ENCODE data around the gene ELMO1. TPM values are rescaled to one million over a fixed set of nuclear protein-coding genes. Genes with fewer than 3 reads are reported as not detected.
A peak's percentile ranks its signal among the peaks of the same experiment; 100 is the strongest.

The ELMO1 gene
- total and polyA plus RNA-seq, 2 donors from 2014 or later, result 6.0 to 35.4 TPM

DNA sequence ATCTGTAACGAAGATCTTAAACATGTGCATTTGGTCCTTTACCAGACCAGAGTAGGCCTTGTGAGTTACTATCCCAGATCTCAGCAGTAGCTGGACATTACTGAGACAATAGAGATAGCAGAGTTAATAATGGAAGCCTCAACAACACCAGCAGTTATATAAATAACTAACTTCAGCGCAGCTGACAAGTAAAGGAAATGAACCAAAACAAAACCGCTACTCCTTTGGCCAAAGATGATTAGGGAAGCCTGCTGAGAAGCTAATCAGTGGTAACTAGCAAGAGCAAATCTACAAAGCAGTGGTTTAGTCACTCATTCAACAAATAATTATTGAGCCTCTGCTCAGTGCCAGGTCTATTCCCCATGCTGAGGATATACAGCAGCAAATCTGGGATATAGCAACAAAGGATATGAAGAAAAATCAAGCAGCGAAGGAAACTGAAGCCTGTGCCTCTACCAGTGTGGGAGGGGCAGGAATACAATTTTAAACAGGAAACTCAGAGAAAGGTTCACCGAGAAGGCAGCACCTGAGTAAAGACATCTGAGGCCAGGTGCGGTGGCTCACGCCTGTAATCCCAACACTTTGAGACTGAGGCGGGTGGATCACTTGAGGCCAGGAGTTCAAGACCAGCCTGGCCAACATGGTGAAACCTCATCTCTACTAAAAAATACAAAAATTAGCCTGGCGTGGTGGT lies 103.6 kb downstream of the ELMO1 start:
- intact Hi-C loops (cut with DNase I), result no loop called here
- H3K36me3 ChIP-seq (ENCODE audit: control insufficient read depth in 2 of 3, insufficient read depth in 3 of 3, low read length in 3 of 3), result no peaks in the 10 kb centered on the region
- no peak overlapping the region for H3K9ac ChIP-seq (ENCODE audit: low read length in 3 of 3)
- FAIRE-seq (no peak), DNase-seq (peak in 1 of 5 donors; percentile 8)
- no peaks in the 10 kb centered on the region for H3K27me3 ChIP-seq (ENCODE audit: control insufficient read depth, insufficient read depth, low read length)
- H3K27ac ChIP-seq (ENCODE audit: low read depth in 2 of 2, low read length in 2 of 2), result no peak overlapping the region
- H3K9me3 ChIP-seq (ENCODE audit: control insufficient read depth in 2 of 3, insufficient read depth in 1 of 3, low read length in 3 of 3), result no peaks in the 10 kb centered on the region
- H3K4me3 ChIP-seq (ENCODE audit: low read length in 3 of 3), result no peak overlapping the region
- no peaks in the 10 kb centered on the region for H3K4me1 ChIP-seq (ENCODE audit: control insufficient read depth in 2 of 3, insufficient read depth in 2 of 3, low read depth in 1 of 3, low read length in 3 of 3)
- TF ChIP-seq, protein P1, sequence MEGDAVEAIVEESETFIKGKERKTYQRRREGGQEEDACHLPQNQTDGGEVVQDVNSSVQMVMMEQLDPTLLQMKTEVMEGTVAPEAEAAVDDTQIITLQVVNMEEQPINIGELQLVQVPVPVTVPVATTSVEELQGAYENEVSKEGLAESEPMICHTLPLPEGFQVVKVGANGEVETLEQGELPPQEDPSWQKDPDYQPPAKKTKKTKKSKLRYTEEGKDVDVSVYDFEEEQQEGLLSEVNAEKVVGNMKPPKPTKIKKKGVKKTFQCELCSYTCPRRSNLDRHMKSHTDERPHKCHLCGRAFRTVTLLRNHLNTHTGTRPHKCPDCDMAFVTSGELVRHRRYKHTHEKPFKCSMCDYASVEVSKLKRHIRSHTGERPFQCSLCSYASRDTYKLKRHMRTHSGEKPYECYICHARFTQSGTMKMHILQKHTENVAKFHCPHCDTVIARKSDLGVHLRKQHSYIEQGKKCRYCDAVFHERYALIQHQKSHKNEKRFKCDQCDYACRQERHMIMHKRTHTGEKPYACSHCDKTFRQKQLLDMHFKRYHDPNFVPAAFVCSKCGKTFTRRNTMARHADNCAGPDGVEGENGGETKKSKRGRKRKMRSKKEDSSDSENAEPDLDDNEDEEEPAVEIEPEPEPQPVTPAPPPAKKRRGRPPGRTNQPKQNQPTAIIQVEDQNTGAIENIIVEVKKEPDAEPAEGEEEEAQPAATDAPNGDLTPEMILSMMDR (IDR thresholded peaks at IDR 0.05; ENCODE audit: borderline replicate concordance, extremely low read depth, insufficient read depth), result no peak

DNA sequence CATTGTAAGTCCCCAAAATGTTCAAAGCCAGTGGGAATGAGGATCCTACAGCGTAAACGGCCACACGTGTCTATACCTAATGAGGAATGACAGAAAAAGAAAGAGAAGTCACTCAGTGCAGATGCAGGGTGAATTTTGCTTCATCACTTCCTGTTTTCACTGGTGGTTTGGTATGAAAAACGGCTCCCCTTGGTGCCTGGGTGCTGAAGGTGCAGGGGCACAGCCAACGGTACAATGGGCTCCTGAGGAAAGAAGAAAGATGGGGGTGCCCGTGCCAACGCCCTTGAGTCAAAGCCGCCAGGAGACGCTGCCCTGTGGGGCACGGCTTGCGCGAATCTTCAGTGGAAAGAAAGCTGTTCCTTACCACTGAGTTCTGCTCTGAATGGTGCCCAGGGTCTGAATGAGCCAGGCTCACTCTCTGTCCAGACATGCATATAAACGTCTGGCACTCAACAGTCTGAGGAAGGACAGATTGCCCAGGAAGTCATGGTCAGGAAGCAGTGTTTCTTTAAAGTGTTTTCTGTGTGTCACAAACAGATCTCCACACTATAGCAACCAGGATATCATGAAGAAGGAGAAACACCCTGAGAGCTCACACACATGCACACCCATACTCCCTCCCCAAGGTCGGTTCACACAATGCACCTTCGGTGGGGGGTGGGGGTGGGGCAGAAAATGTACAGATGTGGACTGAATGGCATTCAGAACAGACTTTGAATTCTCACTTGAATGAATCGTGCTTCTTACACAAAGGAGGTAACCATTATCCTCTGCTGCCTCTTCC lies 105.8 kb downstream of the ELMO1 start:
- TF ChIP-seq, protein P1 (IDR thresholded peaks at IDR 0.05; ENCODE audit: borderline replicate concordance, extremely low read depth, insufficient read depth), result no peak
- peak overlapping the region in 1 of 3 donors; percentile 14 for H3K4me3 ChIP-seq (ENCODE audit: low read length in 3 of 3)

GRCh38 chr7:37342176-37342687 lies 106.4 kb downstream of the ELMO1 start:
- Histone ChIP-seq H3K4me3 (ENCODE audit: low read length in 3 of 3) (peak overlapping the region in 1 of 3 donors; percentile 14), H3K27me3 (ENCODE audit: control insufficient read depth, insufficient read depth, low read length) (no peaks in the 10 kb centered on the region), H3K4me1 (ENCODE audit: control insufficient read depth in 2 of 3, insufficient read depth in 2 of 3, low read depth in 1 of 3, low read length in 3 of 3) (no peaks in the 10 kb centered on the region), H3K9ac (ENCODE audit: low read length in 3 of 3) (no peak overlapping the region), H3K27ac (ENCODE audit: low read depth in 2 of 2, low read length in 2 of 2) (no peak overlapping the region), H3K9me3 (ENCODE audit: control insufficient read depth in 2 of 3, insufficient read depth in 1 of 3, low read length in 3 of 3) (no peaks in the 10 kb centered on the region), H3K36me3 (ENCODE audit: control insufficient read depth in 2 of 3, insufficient read depth in 3 of 3, low read length in 3 of 3) (no peaks in the 10 kb centered on the region)
- DNase-seq (no peak), FAIRE-seq (no peak)
- TF ChIP-seq, protein P1 (IDR thresholded peaks at IDR 0.05; ENCODE audit: borderline replicate concordance, extremely low read depth, insufficient read depth), result no peak
- intact Hi-C loops (cut with DNase I), result no loop called here

More for the DNA sequence above, 105.8 kb downstream of the ELMO1 start:
- Histone ChIP-seq H3K9ac (ENCODE audit: low read length in 3 of 3) (no peak overlapping the region), H3K27me3 (ENCODE audit: control insufficient read depth, insufficient read depth, low read length) (no peaks in the 10 kb centered on the region), H3K36me3 (ENCODE audit: control insufficient read depth in 2 of 3, insufficient read depth in 3 of 3, low read length in 3 of 3) (no peaks in the 10 kb centered on the region), H3K27ac (ENCODE audit: low read depth in 2 of 2, low read length in 2 of 2) (no peak overlapping the region), H3K9me3 (ENCODE audit: control insufficient read depth in 2 of 3, insufficient read depth in 1 of 3, low read length in 3 of 3) (no peaks in the 10 kb centered on the region), H3K4me1 (ENCODE audit: control insufficient read depth in 2 of 3, insufficient read depth in 2 of 3, low read depth in 1 of 3, low read length in 3 of 3) (no peaks in the 10 kb centered on the region)
- FAIRE-seq, result no peak
- DNase-seq, result peak in 1 of 5 donors; percentile 4
- intact Hi-C loops (cut with DNase I), result no loop called here

All from kidney (tissue), 14 donors.